GM18520 (cell line): ENCODE results near the gene IP6K1.
A peak's percentile ranks its signal among the peaks of the same experiment; 100 is the strongest.
"Not testable (repeated sequence)": the region's sequence is repeated elsewhere in the genome, so short reads cannot be mapped to it uniquely, and the experiment has no call there.

Source experiments
- ATAC-seq: cut with Tn5 transposase; IDR thresholded peaks from one replicate; pipeline ENCODE4 v1.9.1; 2021; ENCODE audit not compliant: unreplicated experiment

The IP6K1 gene

DNA sequence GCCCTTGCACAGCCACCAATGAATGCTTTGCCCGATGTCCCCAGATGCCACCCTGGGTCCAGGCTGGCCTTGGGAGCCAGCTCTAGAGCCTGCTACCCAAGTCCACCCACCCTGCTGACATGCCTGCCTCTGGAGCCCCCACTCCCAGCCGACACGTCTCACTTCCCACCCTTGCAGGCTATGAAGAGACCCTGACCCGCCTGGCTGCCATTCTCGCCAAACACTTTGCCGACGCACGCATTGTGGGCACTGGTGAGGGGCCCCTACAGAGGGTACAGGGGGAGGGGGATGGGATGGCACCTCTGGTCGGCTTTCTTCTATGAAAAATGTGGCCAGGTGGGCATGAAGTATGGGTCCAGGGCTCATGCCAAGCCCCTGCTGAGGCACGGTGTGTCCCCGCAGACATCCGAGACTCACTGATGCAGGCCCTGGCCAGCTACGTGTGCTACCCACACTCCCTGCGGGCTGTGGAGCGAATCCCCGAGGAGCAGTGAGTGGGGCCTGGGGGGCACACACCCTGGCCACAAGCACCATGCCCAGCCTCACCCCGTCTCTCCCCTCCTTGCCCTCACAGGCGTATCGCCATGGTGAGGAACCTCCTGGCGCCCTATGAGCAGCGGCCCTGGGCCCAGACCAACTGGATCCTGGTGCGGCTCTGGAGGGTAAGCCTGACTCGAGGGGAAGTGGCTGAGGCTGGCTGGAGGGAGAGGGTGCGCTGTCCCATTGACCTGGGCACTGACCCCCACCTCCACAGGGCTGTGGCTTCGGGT, 72.8 kb downstream of the IP6K1 start:
- ATAC-seq, result no peak

- ATAC-seq, result no peak
These were observed 73.6 kb downstream of the IP6K1 start for GRCh38 chr3:49712631-49713317.

DNA sequence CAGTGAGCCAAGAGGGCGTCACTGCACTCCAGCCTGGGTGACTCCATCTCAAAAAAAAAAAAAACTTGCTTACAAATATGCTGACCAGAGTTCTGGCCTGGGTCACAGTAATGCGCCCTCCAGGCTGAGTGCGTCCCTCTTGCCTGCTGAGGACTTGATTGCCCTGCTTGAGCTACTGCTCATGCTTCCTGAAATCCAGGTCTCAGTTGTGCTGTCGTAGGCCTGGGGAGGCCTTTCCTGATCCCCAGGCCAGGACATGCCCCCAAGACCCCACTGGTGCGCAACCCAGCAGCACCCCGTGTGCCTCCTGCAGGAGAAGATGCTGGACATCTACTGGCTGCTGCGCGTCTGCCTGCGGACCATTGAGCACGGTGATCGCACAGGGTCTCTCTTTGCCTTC, 74.2 kb downstream of the IP6K1 start:
- ATAC-seq, result no peak

- no peak for ATAC-seq
These were observed 74.9 kb downstream of the IP6K1 start for GRCh38 chr3:49711489-49711888.

DNA sequence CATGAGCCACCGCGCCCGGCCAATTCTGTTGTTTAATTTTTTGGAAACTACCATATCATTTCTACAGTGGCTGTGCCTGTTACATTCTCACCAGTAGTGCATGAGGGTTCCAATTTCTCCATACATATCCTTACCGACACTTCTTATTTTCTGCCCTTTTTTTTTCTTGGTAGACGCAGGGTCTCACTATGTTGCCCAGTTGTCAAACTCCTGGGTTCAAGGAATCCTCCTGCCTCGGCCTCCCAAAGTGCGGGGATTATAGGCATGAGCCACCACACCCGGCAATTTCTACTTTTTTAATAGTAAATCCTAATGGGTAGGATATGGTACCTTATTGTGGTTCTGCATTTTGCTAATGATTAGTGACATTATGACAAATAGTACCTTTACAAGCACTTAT, 76.5 kb downstream of the IP6K1 start:
- ATAC-seq, result no peak

DNA sequence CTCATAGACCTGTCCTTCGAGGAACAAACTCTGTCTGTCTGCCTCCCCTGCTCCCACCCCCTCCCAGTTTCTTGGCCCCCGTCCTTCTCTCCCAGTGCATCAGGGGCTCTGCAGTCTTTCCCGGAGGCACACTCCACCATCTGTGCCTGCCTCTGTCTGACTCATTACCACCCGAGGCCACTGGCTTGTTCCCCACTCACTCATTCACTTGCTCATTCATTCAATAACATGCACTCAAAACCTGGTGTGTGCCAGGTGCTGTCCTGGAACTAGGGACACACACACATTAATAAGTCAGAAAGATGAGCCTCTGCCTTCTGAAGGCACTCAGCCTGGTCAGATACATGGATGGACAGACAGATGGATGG, 79.2 kb downstream of the IP6K1 start:
- ATAC-seq, result no peak

DNA sequence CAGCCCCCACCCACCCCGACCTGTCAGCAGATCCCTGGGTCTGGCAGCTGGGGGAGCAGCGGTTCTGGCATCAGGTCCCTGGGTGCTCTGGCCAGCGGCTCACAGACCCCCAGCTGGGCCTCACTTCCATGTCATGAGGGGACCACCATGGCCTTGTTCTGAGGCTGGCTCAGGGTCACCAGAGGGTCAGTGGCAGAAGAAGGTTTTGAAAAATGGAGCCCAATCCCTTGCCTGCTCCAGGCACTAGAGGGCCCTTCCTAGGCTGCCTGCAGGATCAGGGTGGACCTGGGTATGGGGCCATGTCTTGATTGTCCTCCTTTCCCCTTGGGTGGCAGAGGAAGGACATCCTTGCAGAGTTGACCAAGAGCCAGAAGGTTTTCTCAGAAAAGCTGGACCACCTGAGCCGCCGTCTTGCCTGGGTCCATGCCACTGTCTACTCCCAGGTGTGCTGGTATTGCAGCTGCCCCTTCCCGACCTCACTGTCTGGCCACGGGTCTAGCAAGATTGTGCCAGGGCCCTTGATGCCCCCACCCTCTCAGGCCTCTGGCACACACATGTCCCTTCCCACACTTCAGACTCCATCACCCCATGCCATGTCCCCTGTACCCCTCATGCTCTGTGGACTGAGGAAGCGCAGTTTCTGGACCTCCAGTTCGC, 79.8 kb downstream of the IP6K1 start:
- no peak for ATAC-seq

GRCh38 chr3:49705390-49705960, 80.9 kb downstream of the IP6K1 start:
- no peak for ATAC-seq

DNA sequence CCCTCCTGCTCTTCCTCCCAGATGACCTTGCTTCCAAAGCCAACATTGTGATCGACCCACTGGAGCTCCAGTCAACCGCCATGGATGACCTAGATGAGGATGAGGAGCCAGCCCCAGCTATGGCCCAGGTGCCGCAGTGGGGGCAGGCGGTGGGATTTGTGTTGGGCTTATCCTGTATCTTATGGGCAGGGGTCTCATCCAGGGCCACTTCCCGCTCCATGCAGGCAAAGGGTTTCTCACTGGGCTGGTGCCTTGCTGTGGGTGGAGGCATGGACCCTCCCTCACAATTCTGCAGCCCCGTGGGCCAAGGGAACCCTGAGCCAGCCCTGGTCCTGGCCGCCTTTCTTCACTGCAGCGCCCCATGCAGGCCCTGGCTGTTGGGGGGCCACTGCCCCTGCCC, 81.7 kb downstream of the IP6K1 start:
- no peak for ATAC-seq

DNA sequence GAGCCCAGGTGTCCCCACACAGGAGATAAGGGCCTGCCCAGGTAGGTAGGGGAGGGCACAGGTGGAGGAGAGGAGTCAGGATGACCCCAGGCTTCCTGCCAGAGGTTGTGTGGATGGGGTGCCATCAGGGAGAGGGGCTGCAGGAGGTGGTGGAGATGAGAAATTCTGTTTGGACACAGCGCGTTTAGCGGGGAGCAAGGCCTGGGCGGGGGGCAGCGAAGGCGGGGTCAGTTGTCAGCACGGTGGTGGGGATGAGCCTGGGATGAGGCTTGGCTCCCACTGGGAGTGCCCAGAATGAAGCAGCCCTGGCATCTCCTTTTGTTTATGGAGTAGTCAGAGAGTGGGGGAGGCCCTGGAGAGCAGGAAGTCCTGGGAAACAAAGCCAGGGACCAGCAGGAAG, 82.4 kb downstream of the IP6K1 start:
- no peak for ATAC-seq

DNA sequence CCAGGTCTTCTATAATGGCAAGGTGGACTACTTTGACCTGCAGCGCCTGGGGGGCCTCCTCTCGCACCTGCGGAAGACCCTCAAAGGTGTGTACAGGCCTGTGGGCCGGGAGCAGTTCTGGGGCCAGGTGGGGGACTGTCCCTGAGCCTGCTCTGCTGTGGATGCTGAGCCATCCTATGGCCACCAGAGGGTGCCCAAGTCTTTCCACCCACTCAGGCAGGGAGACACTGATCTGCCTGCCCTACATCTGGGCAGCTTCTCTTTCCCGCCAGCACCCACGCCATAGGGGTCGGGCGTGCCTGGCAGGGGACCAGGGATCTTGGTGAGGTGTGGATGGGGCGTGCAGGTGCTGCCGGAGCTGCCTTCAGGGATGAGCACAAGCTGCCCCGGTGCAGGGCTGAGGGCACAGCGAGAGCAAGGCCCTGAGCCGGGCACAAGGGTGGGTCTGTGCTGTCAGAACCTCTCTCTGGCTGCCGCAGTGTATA, 82.9 kb downstream of the IP6K1 start:
- peak; percentile 68 for ATAC-seq

- no peak for ATAC-seq
These were observed 83.7 kb downstream of the IP6K1 start for GRCh38 chr3:49702672-49703071.

DNA sequence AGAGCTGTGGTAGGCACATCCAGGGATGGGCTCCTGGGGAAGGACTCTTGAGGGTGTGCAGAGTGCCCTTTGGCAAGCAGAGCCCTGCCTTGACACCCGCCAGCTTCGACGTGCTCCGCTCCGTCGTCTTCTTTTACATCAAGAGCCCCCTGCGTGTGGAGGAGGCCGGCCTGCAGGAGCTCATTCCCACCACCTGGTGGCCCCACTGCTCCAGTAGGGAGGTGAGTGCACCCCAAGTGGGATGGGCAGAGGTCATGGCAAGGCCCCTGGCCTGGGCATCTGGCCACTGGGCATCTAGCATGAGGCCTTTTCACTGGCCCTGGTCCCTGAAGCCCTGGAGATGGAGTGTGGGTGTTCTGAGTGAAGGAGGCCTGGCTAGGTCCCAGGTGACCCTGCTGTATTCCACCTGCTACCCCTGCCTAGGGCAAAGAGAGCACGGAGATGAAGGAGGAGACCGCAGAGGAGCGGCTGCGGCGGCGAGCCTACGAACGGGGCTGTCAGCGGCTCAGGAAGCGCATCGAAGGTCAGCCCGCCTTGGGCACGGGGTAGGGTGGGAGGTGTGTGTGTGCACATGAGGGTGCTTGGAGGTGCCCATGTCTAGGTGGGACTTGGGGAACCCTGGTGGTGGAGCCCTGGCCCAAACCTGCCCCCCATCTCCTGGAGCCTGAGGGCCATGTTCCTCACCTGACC, 84.8 kb downstream of the IP6K1 start:
- no peak for ATAC-seq

DNA sequence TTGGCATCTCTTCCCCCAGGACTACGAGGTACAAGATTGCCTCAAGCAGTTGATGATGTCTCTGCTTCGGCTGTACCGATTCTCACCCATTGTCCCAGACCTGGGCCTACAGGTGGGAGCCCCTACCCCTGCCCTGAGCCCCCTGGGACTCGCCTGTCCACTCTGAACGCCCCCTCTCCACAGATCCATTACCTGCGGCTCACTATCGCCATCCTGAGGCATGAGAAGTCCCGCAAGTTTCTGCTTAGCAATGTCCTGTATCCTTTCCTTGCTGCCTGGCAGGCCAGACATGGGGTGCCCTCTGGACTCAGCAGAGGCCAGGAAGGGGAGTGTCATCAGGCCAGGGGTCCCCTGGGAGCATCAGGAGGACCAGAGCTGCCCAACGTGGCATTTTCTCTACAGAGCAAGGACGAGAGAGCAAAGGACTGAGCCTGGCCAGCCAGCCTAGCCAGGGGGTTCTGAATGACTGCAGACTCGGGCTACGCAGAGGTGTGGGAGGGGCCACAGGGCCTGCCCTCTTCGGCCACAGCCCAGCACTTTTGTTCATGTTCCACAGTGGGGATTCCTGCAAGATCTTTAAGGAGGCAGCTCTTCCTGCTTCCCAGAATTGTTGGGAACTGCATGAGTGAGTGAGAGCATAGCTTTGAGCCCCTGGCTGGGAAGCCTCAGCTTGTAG, 85.8 kb downstream of the IP6K1 start:
- ATAC-seq, result no peak

- no peak for ATAC-seq
These were observed 86.3 kb downstream of the IP6K1 start for GRCh38 chr3:49700014-49700413.

DNA sequence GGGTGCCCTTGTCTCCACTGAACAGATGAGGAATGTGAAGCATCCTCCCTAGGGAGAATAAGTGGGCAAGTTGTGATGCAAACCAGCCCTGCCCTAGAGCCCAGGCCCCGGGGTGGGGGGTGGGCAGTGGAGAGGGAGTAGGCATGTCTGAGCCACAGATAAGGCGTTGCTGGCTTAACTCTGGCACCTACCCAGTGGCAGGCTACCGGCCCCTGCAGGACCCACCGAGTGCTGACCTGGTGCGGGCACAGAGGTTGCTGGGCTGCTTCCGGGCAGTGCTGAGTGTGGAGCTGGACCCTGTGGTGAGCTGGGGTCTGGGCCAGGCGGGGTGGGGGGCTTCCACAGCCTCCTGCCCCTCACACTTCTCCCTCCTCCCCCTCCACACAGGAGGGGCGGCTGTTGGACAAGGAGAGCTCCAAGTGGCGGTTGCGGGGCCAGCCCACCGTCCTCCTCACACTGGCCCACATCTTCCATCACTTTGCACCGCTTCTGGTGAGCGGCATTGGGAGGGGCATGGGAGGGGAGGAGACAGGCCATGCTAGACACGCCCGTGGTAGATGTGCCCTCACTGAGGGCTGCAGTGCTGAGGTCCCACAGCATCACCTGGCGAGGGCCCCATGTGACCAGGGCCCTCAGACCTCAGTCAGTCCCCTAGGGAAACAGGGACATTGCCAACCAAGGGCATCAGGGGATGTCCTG, 86.9 kb downstream of the IP6K1 start:
- no peak for ATAC-seq

- not testable (repeated sequence) for ATAC-seq
These were observed 90.9 kb downstream of the IP6K1 start for GRCh38 chr3:49695350-49696015.

DNA sequence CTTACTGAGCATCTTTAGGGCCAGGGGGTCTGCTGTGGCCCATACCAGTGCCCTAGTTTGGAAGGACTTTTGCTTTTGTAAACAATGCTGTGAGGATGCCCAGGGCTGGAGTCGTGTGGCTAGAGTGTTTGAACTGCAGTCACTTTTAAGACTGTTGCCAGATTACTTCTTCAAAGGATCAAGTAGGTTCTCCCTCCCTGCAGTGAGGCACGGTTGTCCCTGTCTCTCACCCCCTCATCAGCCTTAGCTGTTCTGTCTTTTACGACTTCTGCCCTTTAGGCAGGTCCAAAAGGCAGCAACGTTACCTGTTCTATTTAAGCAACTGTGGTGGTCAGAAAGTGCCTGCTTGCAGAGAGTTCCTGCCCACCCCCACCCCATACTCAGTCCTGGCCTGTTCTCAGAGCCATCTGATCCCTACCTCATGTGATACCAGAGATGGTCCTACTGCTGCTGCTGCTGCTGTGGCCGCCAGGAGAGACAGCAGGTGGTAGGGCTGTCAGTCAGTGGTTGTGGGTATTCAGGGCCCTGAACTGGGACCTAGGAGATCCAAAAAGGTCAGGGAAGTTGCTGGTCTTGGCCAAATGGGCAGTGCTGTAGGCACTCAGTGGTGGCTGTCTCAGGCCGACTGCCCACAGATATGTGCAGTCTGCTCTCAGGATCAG, 91.8 kb downstream of the IP6K1 start:
- ATAC-seq, result not testable (repeated sequence)

- not testable (repeated sequence) for ATAC-seq
These were observed 94.9 kb downstream of the IP6K1 start for GRCh38 chr3:49691481-49691880.
